ACHN (cell line): ENCODE measurements around the gene COL4A3.

Source experiments
- DNase-seq: peaks from one replicate; pipeline ENCODE4 v3.0.0-alpha.2; 2015
- in situ Hi-C: cut with HindIII; loops from 2 replicates; pipeline ENCODE4 v1.10.0; 2017; ENCODE audit warnings: low sequenced_read_pairs, low pct_ligation_motif_present, low pct_unique_long_range_greater_than_20kb

Gene COL4A3

GRCh38 chr2:227163998-227164762, at the start of gene COL4A3, which contains the start of gene COL4A4:
TSS of gene COL4A3 (plus strand) at chr2:227164624. CDS start at chr2:227164727, 103 bp downstream.
TSS of gene COL4A4 (minus strand) at chr2:227164205. CDS start at chr2:227147483, 16,722 bp downstream.
- in situ Hi-C loops, result no loop called here
- DNase-seq, result peak; percentile 67

GRCh38 chr2:227115761-227116160, 48.7 kb upstream of the COL4A3 start:
- DNase-seq, result no peak
- in situ Hi-C loops, result no loop called here

GRCh38 chr2:227117027-227117426, 47.4 kb upstream of the COL4A3 start:
- no peak for DNase-seq
- in situ Hi-C loops, result no loop called here

- no peak for DNase-seq
- in situ Hi-C loops, result no loop called here
Measured at GRCh38 chr2:227117852-227118251, 46.6 kb upstream of the COL4A3 start.

- in situ Hi-C loops, result no loop called here
- no peak for DNase-seq
Measured at GRCh38 chr2:227118353-227118752, 46.1 kb upstream of the COL4A3 start.

GRCh38 chr2:227123697-227124096, 40.7 kb upstream of the COL4A3 start:
- in situ Hi-C loops, result no loop called here
- DNase-seq, result no peak

- in situ Hi-C loops, result no loop called here
- DNase-seq, result no peak
Measured at GRCh38 chr2:227124811-227125210, 39.6 kb upstream of the COL4A3 start.

- in situ Hi-C loops, result no loop called here
- no peak for DNase-seq
Measured at GRCh38 chr2:227125506-227125905, 38.9 kb upstream of the COL4A3 start.

- DNase-seq, result no peak
- in situ Hi-C loops, result no loop called here
Measured at GRCh38 chr2:227127201-227127600, 37.2 kb upstream of the COL4A3 start.

- DNase-seq, result no peak
- in situ Hi-C loops, result no loop called here
Measured at GRCh38 chr2:227130636-227131035, 33.8 kb upstream of the COL4A3 start.

- DNase-seq, result no peak
- in situ Hi-C loops, result no loop called here
Measured at GRCh38 chr2:227132986-227133385, 31.4 kb upstream of the COL4A3 start.

- DNase-seq, result no peak
- in situ Hi-C loops, result no loop called here
Measured at GRCh38 chr2:227134591-227134990, 29.8 kb upstream of the COL4A3 start.

GRCh38 chr2:227141301-227141700, 23.1 kb upstream of the COL4A3 start:
- in situ Hi-C loops, result no loop called here
- DNase-seq, result no peak

- in situ Hi-C loops, result no loop called here
- DNase-seq, result no peak
Measured at GRCh38 chr2:227143895-227144294, 20.5 kb upstream of the COL4A3 start.

- in situ Hi-C loops, result no loop called here
- DNase-seq, result no peak
Measured at GRCh38 chr2:227146456-227146855, 18.0 kb upstream of the COL4A3 start.

- DNase-seq, result no peak
- in situ Hi-C loops, result no loop called here
Measured at GRCh38 chr2:227147023-227147422, 17.4 kb upstream of the COL4A3 start.

- in situ Hi-C loops, result no loop called here
- no peak for DNase-seq
Measured at GRCh38 chr2:227148106-227148505, 16.3 kb upstream of the COL4A3 start.

- no peak for DNase-seq
- in situ Hi-C loops, result no loop called here
Measured at GRCh38 chr2:227150222-227150936, 14.0 kb upstream of the COL4A3 start.

GRCh38 chr2:227152093-227152766, 12.2 kb upstream of the COL4A3 start:
- DNase-seq, result no peak
- in situ Hi-C loops, result no loop called here
